PFSK-1 (cell line): ENCODE data around the gene PTGDS.

Experiments
- FOXP2 ChIP-seq: optimal IDR thresholded peaks from 2 replicates; pipeline ENCODE3; 2011; ENCODE audit warnings: borderline replicate concordance, control low read depth, inconsistent platforms; ENCODE audit not compliant: insufficient read depth; ENCODE audit errors: extremely low read length, extremely low read depth
- POLR2AphosphoS5 ChIP-seq: IDR thresholded peaks from 2 replicates; pipeline ENCODE4 v1.6.1; 2012; ENCODE audit warnings: low read depth, mild to moderate bottlenecking, control low read depth, low read length, moderate library complexity
- TAF1 ChIP-seq: IDR thresholded peaks from 2 replicates; pipeline ENCODE4 v1.6.1; 2012; ENCODE audit warnings: low read length, control low read depth, borderline replicate concordance; ENCODE audit not compliant: insufficient read depth

GRCh38 chr9:136969774-136970173 lies 7.5 kb upstream of the PTGDS start:
- TF ChIP-seq POLR2AphosphoS5 (no peak), TAF1 (no peak), FOXP2 (no peak)
